A673 (cell line): ENCODE results near the gene DNAJB12. TPM values are rescaled to one million over a fixed set of nuclear protein-coding genes. Genes with fewer than 3 reads are reported as not detected.

Source experiments
- BruUV-seq: library from RNA; stranded (reverse); fragments of 400-500 nt; replicated peaks from 2 replicates; lab custom pipeline; 2021; lab: Mats Ljungman, UMichigan
- CTCF ChIA-PET: fragments of 300-600 bp; sonication (Branson Sonifier 250); formaldehyde crosslinking; loops from one replicate; lab custom pipeline; 2022; ENCODE audit warnings: antibody characterized with exemption; lab: Charles Lee
- POLR2A ChIA-PET: fragments of 300-600 bp; sonication (Branson Sonifier 250); formaldehyde crosslinking; loops from one replicate; lab custom pipeline; 2022; ENCODE audit warnings: antibody characterized with exemption; ENCODE audit not compliant: low non-redundant PET; lab: Charles Lee
- DNase-seq: peaks from one replicate; pipeline ENCODE4 v3.0.0-alpha.2; 2015; ENCODE audit warnings: low spot score
- H3K27ac ChIP-seq: fragments of 200-600 bp; sonication (generic); 2 replicates; pipeline ENCODE4 v1.5.1; 2016; ENCODE audit warnings: mixed run types, low read depth, mild to moderate bottlenecking, mixed read lengths, antibody characterized with exemption, low read length; ENCODE audit not compliant: poor library complexity, severe bottlenecking
- H3K27me3 ChIP-seq: fragments of 200-600 bp; sonication (generic); replicated peaks from 2 replicates; pipeline ENCODE4 v1.6.1; 2017; ENCODE audit warnings: mixed run types, low read depth, mild to moderate bottlenecking, mixed read lengths, antibody characterized with exemption, low read length; ENCODE audit not compliant: insufficient read depth, poor library complexity
- H3K36me3 ChIP-seq: fragments of 200-600 bp; sonication (generic); 2 replicates; pipeline ENCODE4 v1.6.1; 2016; ENCODE audit warnings: mixed run types, mild to moderate bottlenecking, mixed read lengths, antibody characterized with exemption, low read length; ENCODE audit not compliant: insufficient read depth, poor library complexity, severe bottlenecking
- H3K4me1 ChIP-seq: fragments of 200-600 bp; sonication (generic); 2 replicates; pipeline ENCODE4 v1.6.1; 2017; ENCODE audit warnings: mixed run types, mild to moderate bottlenecking, mixed read lengths, antibody characterized with exemption, low read length; ENCODE audit not compliant: insufficient read depth, poor library complexity, severe bottlenecking
- H3K4me3 ChIP-seq: fragments of 200-600 bp; sonication (generic); 2 replicates; pipeline ENCODE4 v1.5.1; 2016; ENCODE audit warnings: low read depth, mixed run types, mild to moderate bottlenecking, mixed read lengths, low read length; ENCODE audit not compliant: poor library complexity, severe bottlenecking
- H3K9me3 ChIP-seq: fragments of 200-600 bp; sonication (generic); 2 replicates; pipeline ENCODE4 v1.6.1; 2016; ENCODE audit warnings: mixed run types, low read depth, mild to moderate bottlenecking, mixed read lengths, antibody characterized with exemption, low read length; ENCODE audit not compliant: poor library complexity, severe bottlenecking
- CTCF ChIP-seq: fragments of 300-800, 200-600 bp; sonication (generic); conservative IDR thresholded peaks from 2 replicates; pipeline ENCODE4 v1.5.1; 2017; ENCODE audit warnings: low read depth, mild to moderate bottlenecking, antibody characterized with exemption, low read length, moderate library complexity, mixed read lengths
- EZH2 ChIP-seq: fragments of 200-600 bp; sonication (generic); IDR thresholded peaks from 2 replicates; pipeline ENCODE4 v1.6.1; 2017; ENCODE audit warnings: borderline replicate concordance, low read depth, mild to moderate bottlenecking, mixed read lengths, antibody characterized with exemption, low read length; ENCODE audit not compliant: poor library complexity, severe bottlenecking
- intact Hi-C: fragments of 100-400 bp; cut with micrococcal nuclease; formaldehyde crosslinking; loops from one replicate; pipeline ENCODE4 v1.10.0; 2022; ENCODE audit not compliant: unreplicated experiment
- total RNA-seq: library from RNA; stranded (reverse); gene quantifications from 2 replicates; pipeline ENCODE4 v1.2.3, GENCODE V29; 2021

Gene DNAJB12
- total RNA-seq, 1 experiment from 2014 or later: 29.5 TPM

- Histone ChIP-seq H3K4me1 (peaks cover 30% of the 10 kb centered on the region), H3K27ac (no peak overlapping the region), H3K27me3 (no peaks in the 10 kb centered on the region), H3K36me3 (no peaks in the 10 kb centered on the region), H3K9me3 (no peaks in the 10 kb centered on the region), H3K4me3 (no peak overlapping the region)
- ChIA-PET CTCF (no interaction called here), POLR2A (no interaction called here)
- TF ChIP-seq CTCF (no peak), EZH2 (no peak)
- peak; percentile 71 for DNase-seq
- no TSS peak for BruUV-seq
- intact Hi-C loops: no loop called here
These were observed 25.1 kb upstream of the DNAJB12 start for GRCh38 chr10:72379776-72380175.

- no peaks in the 10 kb centered on the region for H3K36me3 ChIP-seq
- peak; percentile 40 for DNase-seq
- intact Hi-C loops: no loop called here
- H3K27me3 ChIP-seq: no peaks in the 10 kb centered on the region
- peaks cover 30% of the 10 kb centered on the region for H3K4me1 ChIP-seq
- H3K9me3 ChIP-seq: no peaks in the 10 kb centered on the region
- no peak overlapping the region for H3K4me3 ChIP-seq
- BruUV-seq: no TSS peak
- H3K27ac ChIP-seq: no peak overlapping the region
- ChIA-PET CTCF (no interaction called here), POLR2A (no interaction called here)
- TF ChIP-seq CTCF (no peak), EZH2 (no peak)
These were observed 24.3 kb upstream of the DNAJB12 start for GRCh38 chr10:72379062-72379461.

- intact Hi-C loops: no loop called here
- Histone ChIP-seq H3K4me1 (peaks cover 24% of the 10 kb centered on the region), H3K4me3 (no peak overlapping the region), H3K27me3 (no peaks in the 10 kb centered on the region), H3K36me3 (no peaks in the 10 kb centered on the region), H3K9me3 (no peaks in the 10 kb centered on the region), H3K27ac (no peak overlapping the region)
- CTCF ChIA-PET: interaction anchor here (0.5 kb wide), 1 partner anchor 14 kb away, joined by 4 read pairs; no protein-coding TSS in a partner anchor
- POLR2A ChIA-PET: no interaction called here
- TF ChIP-seq EZH2: no peak
- no peak for TF ChIP-seq CTCF
- DNase-seq: no peak
- no TSS peak for BruUV-seq
These were observed 20.9 kb upstream of the DNAJB12 start for GRCh38 chr10:72375585-72375984.
